GM12872 (cell line): ENCODE data around the gene LDLRAD4.

ENCODE experiments used
- TF ChIP-seq, protein P1 (sequence below): IDR thresholded peaks from 3 replicates; pipeline ENCODE4 v1.5.1; 2011; ENCODE audit warnings: low read depth, mild to moderate bottlenecking, low read length, moderate library complexity; ENCODE audit not compliant: insufficient read depth

LDLRAD4 gene

DNA sequence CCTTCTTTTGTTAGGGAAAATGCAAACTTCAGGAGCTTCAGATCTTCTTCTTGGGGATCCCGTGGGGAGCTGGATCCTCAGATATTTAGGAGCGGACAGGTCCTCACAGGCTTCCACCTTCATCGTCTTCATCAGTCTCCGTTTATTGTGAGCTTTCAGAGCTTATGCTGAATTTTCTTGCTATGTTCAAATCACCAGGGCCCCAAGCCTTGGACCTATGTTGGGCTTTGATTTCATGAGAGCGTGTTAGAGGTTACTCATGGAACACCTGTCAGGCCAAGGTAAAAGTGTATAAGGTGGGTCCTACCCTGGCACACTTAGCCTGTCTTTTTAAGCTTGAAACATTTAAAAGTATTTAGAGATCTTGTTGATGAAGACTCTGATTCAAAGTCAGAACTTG is 294.9 kb downstream of the LDLRAD4 start:
- TF ChIP-seq, protein P1, sequence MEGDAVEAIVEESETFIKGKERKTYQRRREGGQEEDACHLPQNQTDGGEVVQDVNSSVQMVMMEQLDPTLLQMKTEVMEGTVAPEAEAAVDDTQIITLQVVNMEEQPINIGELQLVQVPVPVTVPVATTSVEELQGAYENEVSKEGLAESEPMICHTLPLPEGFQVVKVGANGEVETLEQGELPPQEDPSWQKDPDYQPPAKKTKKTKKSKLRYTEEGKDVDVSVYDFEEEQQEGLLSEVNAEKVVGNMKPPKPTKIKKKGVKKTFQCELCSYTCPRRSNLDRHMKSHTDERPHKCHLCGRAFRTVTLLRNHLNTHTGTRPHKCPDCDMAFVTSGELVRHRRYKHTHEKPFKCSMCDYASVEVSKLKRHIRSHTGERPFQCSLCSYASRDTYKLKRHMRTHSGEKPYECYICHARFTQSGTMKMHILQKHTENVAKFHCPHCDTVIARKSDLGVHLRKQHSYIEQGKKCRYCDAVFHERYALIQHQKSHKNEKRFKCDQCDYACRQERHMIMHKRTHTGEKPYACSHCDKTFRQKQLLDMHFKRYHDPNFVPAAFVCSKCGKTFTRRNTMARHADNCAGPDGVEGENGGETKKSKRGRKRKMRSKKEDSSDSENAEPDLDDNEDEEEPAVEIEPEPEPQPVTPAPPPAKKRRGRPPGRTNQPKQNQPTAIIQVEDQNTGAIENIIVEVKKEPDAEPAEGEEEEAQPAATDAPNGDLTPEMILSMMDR = no peak

DNA sequence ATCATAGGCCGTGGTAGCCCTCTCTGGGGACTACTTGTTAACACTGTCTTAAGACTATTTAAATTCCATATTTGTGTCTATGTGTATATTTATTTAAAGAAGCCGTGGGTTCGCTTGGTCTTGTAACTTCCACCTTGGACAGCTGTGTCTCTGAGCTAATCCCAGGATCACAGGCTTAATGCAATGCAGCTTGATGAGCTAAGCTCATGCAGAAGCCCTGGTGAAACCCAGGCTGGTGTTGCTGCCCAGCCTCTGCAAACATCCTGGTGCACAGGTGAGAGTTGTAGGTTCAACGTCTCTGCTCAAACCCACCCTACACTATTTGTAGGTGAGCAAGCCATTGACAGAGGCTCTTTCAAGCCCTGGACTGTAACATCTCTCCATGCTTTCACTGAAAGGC is 296.0 kb downstream of the LDLRAD4 start:
- TF ChIP-seq, protein P1 = no peak

DNA sequence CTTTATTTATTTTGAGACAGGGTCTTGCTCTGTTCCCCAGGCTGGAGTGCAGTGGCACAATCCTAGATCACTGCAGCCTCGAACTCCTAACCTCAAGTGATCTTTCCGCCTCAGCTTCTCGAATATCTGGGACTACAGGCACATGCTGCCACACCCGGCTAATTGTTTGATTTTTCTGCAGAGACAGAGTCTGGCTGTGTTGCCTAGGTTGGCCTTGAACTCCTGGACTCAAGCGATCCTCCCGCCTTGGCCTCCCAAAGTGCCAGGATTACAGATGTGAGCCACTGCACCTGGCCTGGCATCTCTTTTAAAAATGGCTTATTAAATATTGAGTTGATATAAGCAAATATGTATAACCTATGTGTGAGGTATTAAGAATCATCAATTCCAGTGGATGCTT is 298.3 kb downstream of the LDLRAD4 start:
- TF ChIP-seq, protein P1 = no peak

DNA sequence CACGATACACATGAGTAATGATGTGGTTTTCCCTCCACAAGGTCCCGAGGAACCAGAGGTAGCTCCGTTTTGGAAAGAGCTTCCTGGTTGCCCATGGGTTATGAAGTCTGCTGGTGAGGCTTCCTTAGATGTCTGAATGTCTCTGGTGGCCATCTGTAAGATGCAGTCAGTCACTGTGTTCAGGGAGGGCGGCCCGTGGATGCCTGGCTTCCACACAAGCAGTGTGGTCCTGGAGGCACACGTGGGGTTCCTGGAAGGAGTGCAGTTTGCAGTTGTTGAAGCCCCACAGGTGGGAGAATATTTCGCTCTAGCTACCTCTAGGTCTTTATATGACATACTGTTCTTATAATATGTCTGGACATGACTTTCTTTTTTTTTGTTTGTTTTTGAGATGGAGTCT is 298.8 kb downstream of the LDLRAD4 start:
- TF ChIP-seq, protein P1 = no peak

DNA sequence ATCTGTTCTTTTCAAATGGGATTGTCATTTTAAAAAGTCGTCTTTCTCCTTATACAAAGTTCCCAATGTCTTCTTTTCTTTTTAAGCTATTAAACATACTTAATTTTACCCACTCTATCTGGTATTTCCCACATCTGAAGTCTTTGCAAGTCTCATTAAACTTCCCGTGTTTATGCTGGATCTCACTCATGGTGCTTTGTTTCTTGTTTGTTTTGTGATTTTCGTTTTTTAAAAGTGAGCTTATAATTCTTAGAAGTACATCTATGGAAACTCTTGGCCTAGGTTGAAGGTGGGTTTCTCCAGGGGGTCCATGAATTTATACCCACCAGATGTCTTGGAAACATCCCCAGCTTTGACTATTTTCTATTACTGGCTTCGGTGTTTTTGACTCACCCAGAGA is 299.8 kb downstream of the LDLRAD4 start:
- TF ChIP-seq, protein P1 = no peak

DNA sequence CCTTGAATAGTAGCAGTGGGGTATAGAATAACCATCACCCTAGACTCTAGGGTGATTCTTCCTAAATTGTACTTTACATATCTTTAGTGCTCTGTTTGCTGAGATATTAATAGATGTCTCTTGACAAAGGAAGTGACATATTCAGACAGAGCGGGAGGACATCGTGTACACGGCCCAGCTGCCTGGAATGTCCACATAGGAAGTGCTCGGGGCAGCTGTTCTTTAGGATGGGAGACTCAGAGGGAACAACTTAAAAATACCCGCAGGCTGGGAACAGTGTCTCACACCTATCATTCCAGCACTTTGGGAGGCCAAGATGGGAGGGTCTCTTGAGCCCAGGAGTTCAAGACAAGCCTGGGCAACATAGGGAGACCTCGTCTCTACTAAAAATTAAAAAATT is 301.7 kb downstream of the LDLRAD4 start:
- TF ChIP-seq, protein P1 = no peak

DNA sequence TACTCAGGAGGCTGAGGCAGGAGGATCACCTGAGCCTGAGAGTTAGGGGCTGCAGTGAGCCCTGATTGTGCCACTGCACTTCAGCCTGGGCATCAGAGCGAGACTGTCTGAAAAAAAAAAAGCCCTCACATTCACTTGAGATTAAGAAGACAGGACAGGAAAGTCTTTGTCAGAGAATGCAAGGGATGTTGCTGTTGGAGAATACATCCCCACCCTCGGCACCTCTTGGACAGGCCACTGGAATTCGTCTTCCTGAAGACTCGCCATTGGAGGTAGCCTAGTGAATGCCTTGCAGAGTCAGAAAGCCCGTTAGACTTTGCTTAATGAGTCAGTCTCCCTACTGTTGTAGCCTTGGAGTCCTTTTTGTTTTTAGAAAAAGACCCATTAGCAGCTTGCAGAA is 302.2 kb downstream of the LDLRAD4 start:
- TF ChIP-seq, protein P1 = no peak

DNA sequence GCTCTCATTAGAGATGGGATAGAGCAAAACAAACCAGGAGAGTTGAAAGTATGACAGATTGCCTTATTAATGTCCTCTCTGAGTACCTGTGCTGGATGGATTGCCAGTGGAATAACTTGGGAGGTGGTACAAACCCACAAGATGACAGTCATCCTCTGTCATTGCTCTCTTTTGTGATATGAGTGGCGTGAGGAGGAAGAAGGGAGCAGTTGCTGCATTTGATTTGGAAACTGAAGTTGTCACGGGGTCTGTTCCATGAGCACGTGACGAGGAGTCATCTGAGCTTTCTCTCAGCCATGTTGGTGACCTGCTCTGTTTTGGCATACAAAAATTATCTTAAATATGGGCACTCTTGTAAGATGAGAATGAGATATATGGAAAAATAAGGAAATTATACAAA is 302.9 kb downstream of the LDLRAD4 start:
- TF ChIP-seq, protein P1 = no peak
